IMR-90 (cell line): Measurements from ENCODE around the gene ZNF593OS. TPM values are rescaled to one million over a fixed set of nuclear protein-coding genes. Genes with fewer than 3 reads are reported as not detected.

Source experiments
- ATAC-seq: fragments of 200-7000 bp; cut with Tn5 transposase; 2 replicates; pipeline ENCODE4 v1.9.1; 2020; ENCODE audit warnings: low read depth, mild to moderate bottlenecking, moderate library complexity
- BruUV-seq: library from RNA; stranded (reverse); fragments of 400-500 nt; replicated peaks from 2 replicates; lab custom pipeline; 2021; lab: Mats Ljungman, UMichigan
- CTCF ChIA-PET: fragments of 300-600 bp; formaldehyde crosslinking; extraction: SDS; loops from one replicate; lab custom pipeline; 2021; ENCODE audit warnings: antibody characterized with exemption; lab: Yijun Ruan, JAX
- POLR2A ChIA-PET: fragments of 300-600 bp; sonication (Branson Sonifier 250); formaldehyde crosslinking; loops from one replicate; lab custom pipeline; 2022; ENCODE audit warnings: antibody characterized with exemption; ENCODE audit not compliant: unreplicated experiment; lab: Charles Lee
- DNase-seq: peaks from one replicate; pipeline ENCODE4 v3.0.0; 2013
- H2AFZ ChIP-seq: replicated peaks from 2 replicates; pipeline ENCODE3; 2013; ENCODE audit warnings: low read length, mild to moderate bottlenecking; ENCODE audit not compliant: poor library complexity
- H2AK5ac ChIP-seq: 2 replicates; pipeline ENCODE4 v1.6.1; 2013; ENCODE audit warnings: low read depth, low read length, inconsistent platforms
- H2AK9ac ChIP-seq: replicated peaks from 2 replicates; pipeline ENCODE3; 2013; ENCODE audit warnings: mild to moderate bottlenecking, low read depth, low read length, moderate library complexity; ENCODE audit not compliant: poor library complexity
- H2BK120ac ChIP-seq: 2 replicates; pipeline ENCODE4 v1.6.1; 2013; ENCODE audit warnings: low read depth, low read length, inconsistent platforms
- H2BK15ac ChIP-seq: 3 replicates; pipeline ENCODE4 v1.6.1; 2013; ENCODE audit warnings: low read depth, low read length, inconsistent platforms
- H2BK20ac ChIP-seq: 2 replicates; pipeline ENCODE4 v1.6.1; 2013; ENCODE audit warnings: low read depth, mild to moderate bottlenecking, inconsistent platforms, low read length, moderate library complexity
- H2BK5ac ChIP-seq: 2 replicates; pipeline ENCODE4 v1.6.1; 2013; ENCODE audit warnings: mild to moderate bottlenecking, low read depth, low read length, inconsistent platforms; ENCODE audit not compliant: poor library complexity, severe bottlenecking
- H3K14ac ChIP-seq: replicated peaks from 2 replicates; pipeline ENCODE4 v1.6.1; 2013; ENCODE audit warnings: low read depth, low read length, inconsistent platforms
- H3K18ac ChIP-seq: 2 replicates; pipeline ENCODE4 v1.6.1; 2013; ENCODE audit warnings: low read depth, low read length, control low read depth
- H3K23ac ChIP-seq: 2 replicates; pipeline ENCODE4 v1.6.1; 2013; ENCODE audit warnings: low read depth, low read length, inconsistent platforms
- H3K27ac ChIP-seq: 2 replicates; pipeline ENCODE4 v1.5.1; 2013; ENCODE audit warnings: mild to moderate bottlenecking, control low read depth, low read length; ENCODE audit not compliant: insufficient read depth
- H3K27me3 ChIP-seq: 2 replicates; pipeline ENCODE4 v1.6.1; 2013; ENCODE audit warnings: low read length; ENCODE audit not compliant: control insufficient read depth, insufficient read depth
- H3K36me3 ChIP-seq: 2 replicates; pipeline ENCODE4 v1.6.1; 2013; ENCODE audit warnings: low read length, mixed read lengths; ENCODE audit not compliant: control insufficient read depth, insufficient read depth
- H3K4ac ChIP-seq: 2 replicates; pipeline ENCODE4 v1.6.1; 2013; ENCODE audit warnings: low read depth, low read length, inconsistent platforms
- H3K4me1 ChIP-seq: 2 replicates; pipeline ENCODE4 v1.6.1; 2013; ENCODE audit warnings: low read length, mixed read lengths; ENCODE audit not compliant: control insufficient read depth, insufficient read depth
- H3K4me2 ChIP-seq: 2 replicates; pipeline ENCODE4 v1.6.1; 2013; ENCODE audit warnings: low read depth, mild to moderate bottlenecking, control low read depth, low read length, moderate library complexity
- H3K4me3 ChIP-seq: 2 replicates; pipeline ENCODE4 v1.5.1; 2013; ENCODE audit warnings: low read depth, mild to moderate bottlenecking, control low read depth, low read length, moderate library complexity; ENCODE audit not compliant: insufficient read depth
- H3K56ac ChIP-seq: 2 replicates; pipeline ENCODE4 v1.6.1; 2013; ENCODE audit warnings: low read length, inconsistent platforms; ENCODE audit not compliant: insufficient read depth; ENCODE audit errors: extremely low read depth
- H3K79me1 ChIP-seq, 2 experiments: 2 replicates each; pipeline ENCODE4 v1.6.1; 2013; ENCODE audit warnings: low read length in 2 of 2, inconsistent platforms in 1 of 2, low read depth in 1 of 2
- H3K9ac ChIP-seq: 2 replicates; pipeline ENCODE4 v1.6.1; 2013; ENCODE audit warnings: low read depth, low read length, control low read depth
- H3K9me1 ChIP-seq: 2 replicates; pipeline ENCODE4 v1.6.1; 2013; ENCODE audit warnings: low read length, inconsistent platforms; ENCODE audit not compliant: insufficient read depth
- H3K9me3 ChIP-seq: 2 replicates; pipeline ENCODE4 v1.6.1; 2013; ENCODE audit warnings: low read length; ENCODE audit not compliant: control insufficient read depth, insufficient read depth
- H4K20me1 ChIP-seq: 2 replicates; pipeline ENCODE4 v1.6.1; 2013; ENCODE audit warnings: low read length, inconsistent platforms; ENCODE audit not compliant: insufficient read depth
- H4K5ac ChIP-seq: 2 replicates; pipeline ENCODE4 v1.6.1; 2013; ENCODE audit warnings: mild to moderate bottlenecking, low read depth, low read length, control low read depth
- H4K8ac ChIP-seq, 2 experiments: 2 replicates each; pipeline ENCODE4 v1.6.1; 2013; ENCODE audit warnings: low read depth in 2 of 2, low read length in 2 of 2, control low read depth in 1 of 2, inconsistent platforms in 1 of 2
- H4K91ac ChIP-seq: 2 replicates; pipeline ENCODE4 v1.6.1; 2013; ENCODE audit warnings: low read depth, low read length, inconsistent platforms; ENCODE audit not compliant: insufficient read depth
- BHLHE40 ChIP-seq: fragments of 150-350 bp; IDR thresholded peaks from 2 replicates; pipeline ENCODE4 v1.6.1; 2016; ENCODE audit warnings: mild to moderate bottlenecking, low read depth, low read length
- CEBPB ChIP-seq: IDR thresholded peaks from 2 replicates; pipeline ENCODE4 v1.6.1; 2012; ENCODE audit warnings: low read depth, low read length, improper control_type of control experiment
- CHD1 ChIP-seq: IDR thresholded peaks from 2 replicates; pipeline ENCODE4 v1.6.1; 2012; ENCODE audit warnings: low read depth, low read length, improper control_type of control experiment
- CTCF ChIP-seq: conservative IDR thresholded peaks from 2 replicates; pipeline ENCODE4 v1.5.1; 2012; ENCODE audit warnings: mild to moderate bottlenecking, low read depth, low read length, improper control_type of control experiment
- ELK1 ChIP-seq: fragments of 150-350 bp; IDR thresholded peaks from 2 replicates; pipeline ENCODE4 v1.6.1; 2016; ENCODE audit warnings: low read depth, mild to moderate bottlenecking, low read length, moderate library complexity, borderline replicate concordance
- FOS ChIP-seq: fragments of 150-350 bp; IDR thresholded peaks from 2 replicates; pipeline ENCODE4 v1.6.1; 2016; ENCODE audit warnings: low read depth, low read length
- MAFK ChIP-seq: IDR thresholded peaks from 2 replicates; pipeline ENCODE4 v1.6.1; 2012; ENCODE audit warnings: low read depth, low read length, improper control_type of control experiment
- MAZ ChIP-seq: IDR thresholded peaks from 2 replicates; pipeline ENCODE4 v1.6.1; 2012; ENCODE audit warnings: low read depth, mild to moderate bottlenecking, low read length, improper control_type of control experiment, moderate library complexity, borderline replicate concordance
- MXI1 ChIP-seq: IDR thresholded peaks from 2 replicates; pipeline ENCODE4 v1.6.1; 2012; ENCODE audit warnings: low read depth, mild to moderate bottlenecking, low read length, moderate library complexity, borderline replicate concordance
- NFE2L2 ChIP-seq: fragments of 150-350 bp; IDR thresholded peaks from 2 replicates; pipeline ENCODE4 v1.6.1; 2016; ENCODE audit warnings: low read depth, mild to moderate bottlenecking, low read length
- POLR2A ChIP-seq: IDR thresholded peaks from 2 replicates; pipeline ENCODE4 v1.6.1; 2012; ENCODE audit warnings: mild to moderate bottlenecking, low read depth, low read length
- RAD21 ChIP-seq: IDR thresholded peaks from 2 replicates; pipeline ENCODE4 v1.6.1; 2012; ENCODE audit warnings: low read length, improper control_type of control experiment
- RCOR1 ChIP-seq: IDR thresholded peaks from 2 replicates; pipeline ENCODE4 v1.6.1; 2012; ENCODE audit warnings: mild to moderate bottlenecking, low read length, improper control_type of control experiment; ENCODE audit not compliant: insufficient replicate concordance
- RFX5 ChIP-seq: IDR thresholded peaks from 2 replicates; pipeline ENCODE4 v1.8.0; 2012; ENCODE audit warnings: low read depth, mild to moderate bottlenecking, low read length, moderate library complexity
- SMC3 ChIP-seq: fragments of 150-350 bp; IDR thresholded peaks from 2 replicates; pipeline ENCODE4 v1.6.1; 2016; ENCODE audit warnings: low read depth, mild to moderate bottlenecking, antibody characterized with exemption, low read length, moderate library complexity
- WGBS, 2 experiments: methylation state at CpG; one replicate each; pipeline versions ENCODE4 v1.1.5 to v1.1.7; 2013; ENCODE audit warnings: missing lambda C conversion rate in 2 of 2; ENCODE audit not compliant: insufficient read length in 1 of 2; ENCODE audit errors: extremely low coverage in 2 of 2; 5-methylcytosine and 5-hydroxymethylcytosine counted together
- dilution Hi-C: fragments of 300-500 bp; cut with HindIII; formaldehyde crosslinking; loops from one replicate; pipeline ENCODE4 v1.14.3; 2018; ENCODE audit warnings: low sequenced_read_pairs; ENCODE audit not compliant: unreplicated experiment
- in situ Hi-C: fragments of 300-500 bp; cut with MboI; formaldehyde crosslinking; loops from 3 replicates; pipeline ENCODE4 v1.14.3; 2019; ENCODE audit warnings: low sequenced_read_pairs, inconsistent platforms, mixed read lengths
- intact Hi-C: fragments of 100-400 bp; cut with micrococcal nuclease; formaldehyde crosslinking; loops from 2 replicates; pipeline ENCODE4 v1.10.0; 2022
- polyA plus RNA-seq, 3 experiments: library from polyadenylated mRNA; depleted of rRNA; stranded (reverse); fragments of >200 nt; gene quantifications; 2 replicates each; pipeline ENCODE4 v1.2.3, GENCODE V29; 2012; ENCODE audit warnings: low replicate concordance in 1 of 3
- total RNA-seq: library from RNA; depleted of rRNA; stranded (reverse); fragments of >200 nt; gene quantifications from 2 replicates; pipeline ENCODE4 v1.2.3, GENCODE V29; 2012
- TF ChIP-seq, protein P1 (sequence below): fragments of 150-350 bp; IDR thresholded peaks from 2 replicates; pipeline ENCODE4 v1.6.1; 2017; ENCODE audit warnings: mild to moderate bottlenecking, antibody characterized with exemption, low read length, low read depth

The ZNF593OS gene
- total and polyA plus RNA-seq, 2 of the 4 experiments (the other 2 are of a cell fraction): not detected

DNA sequence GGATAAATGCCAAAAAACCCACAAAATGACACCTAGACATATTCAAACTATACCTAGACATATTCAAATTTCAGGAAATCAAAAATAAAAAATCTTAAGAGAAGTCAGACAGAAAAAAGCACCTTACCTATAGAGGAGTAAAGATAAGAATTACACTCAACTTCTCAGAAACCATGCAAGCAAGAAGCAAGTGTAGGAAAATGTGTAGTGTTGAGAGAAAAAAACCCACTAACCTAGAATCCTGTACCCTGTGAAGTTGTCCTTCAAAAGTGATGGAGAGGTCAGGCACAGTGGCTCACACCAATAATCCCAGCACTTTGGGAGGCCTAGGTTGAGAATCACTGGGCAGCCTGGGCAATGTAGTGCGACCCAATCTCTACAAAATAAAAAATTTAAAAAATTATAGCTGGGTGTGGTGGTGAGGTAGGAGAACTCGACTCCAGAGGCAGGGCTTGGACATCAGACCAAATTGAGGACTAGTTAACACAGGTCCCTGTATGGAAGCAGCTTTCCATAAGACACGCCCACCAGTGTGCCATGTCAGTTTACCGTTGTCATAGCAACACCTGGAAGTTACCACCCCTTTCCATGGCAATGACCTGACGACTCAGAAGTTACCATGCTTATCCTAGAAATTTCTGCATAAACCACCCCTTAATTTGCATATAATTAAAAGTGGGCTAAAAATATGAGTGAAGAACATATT is 39.4 kb downstream of the ZNF593OS start:
- no peak for ATAC-seq
- Histone ChIP-seq H4K8ac (no peak overlapping the region), H3K9ac (no peak overlapping the region), H4K5ac (no peak overlapping the region), H2BK5ac (no peak overlapping the region), H2BK15ac (no peak overlapping the region), H3K56ac (no peak overlapping the region), H2AK9ac (no peak overlapping the region), H3K36me3 (no peaks in the 10 kb centered on the region), H2AK5ac (no peak overlapping the region), H3K9me1 (no peaks in the 10 kb centered on the region), H3K4me2 (no peak overlapping the region), H3K14ac (no peak overlapping the region), H3K79me1 (no peaks in the 10 kb centered on the region), H2BK20ac (no peak overlapping the region), H3K27me3 (peaks cover 11% of the 10 kb centered on the region), H4K91ac (no peak overlapping the region), H3K4me1 (0 out of 2 replicates have a peak, but pooled peaks cover under 1% of the 10 kb centered on the region), H3K23ac (no peak overlapping the region), H3K18ac (no peak overlapping the region), H3K27ac (no peak overlapping the region), H4K20me1 (no peaks in the 10 kb centered on the region), H2AFZ (no peak overlapping the region), H2BK120ac (no peak overlapping the region), H3K4me3 (no peak overlapping the region), H3K4ac (no peak overlapping the region), H3K9me3 (no peaks in the 10 kb centered on the region)
- intact Hi-C loops (no loop called here), in situ Hi-C loops (no loop called here), dilution Hi-C loops (no loop called here)
- POLR2A ChIA-PET: no interaction called here
- DNase-seq: no peak
- TF ChIP-seq POLR2A (no peak), MAZ (no peak), NFE2L2 (no peak), RFX5 (no peak), MAFK (no peak), BHLHE40 (no peak), SMC3 (no peak), ELK1 (no peak), RAD21 (no peak), CEBPB (no peak), MXI1 (no peak), CTCF (no peak), RCOR1 (no peak), FOS (no peak), CHD1 (no peak)
- TF ChIP-seq, protein P1, sequence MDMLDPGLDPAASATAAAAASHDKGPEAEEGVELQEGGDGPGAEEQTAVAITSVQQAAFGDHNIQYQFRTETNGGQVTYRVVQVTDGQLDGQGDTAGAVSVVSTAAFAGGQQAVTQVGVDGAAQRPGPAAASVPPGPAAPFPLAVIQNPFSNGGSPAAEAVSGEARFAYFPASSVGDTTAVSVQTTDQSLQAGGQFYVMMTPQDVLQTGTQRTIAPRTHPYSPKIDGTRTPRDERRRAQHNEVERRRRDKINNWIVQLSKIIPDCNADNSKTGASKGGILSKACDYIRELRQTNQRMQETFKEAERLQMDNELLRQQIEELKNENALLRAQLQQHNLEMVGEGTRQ: no peak
- CTCF ChIA-PET: no interaction called here
- BruUV-seq: no TSS peak
- 50% methylated on average over 2 of the region's 5 CpGs; no CpG with 5 or more reads in 1 of the 2 experiments for WGBS, 2 experiments
